H1 (cell line): ENCODE data around the gene DYNLT2.

Experiments
- CTCF ChIP-seq, 3 experiments: IDR thresholded peaks; 1 replicate in 2 of 3; 2 replicates in 1 of 3; pipeline versions ENCODE4 v1.5.1 to v1.6.1; 2011; ENCODE audit warnings: low read length in 3 of 3, mild to moderate bottlenecking in 3 of 3, inconsistent platforms in 2 of 3, low read depth in 1 of 3, moderate library complexity in 1 of 3; ENCODE audit not compliant: insufficient read depth in 1 of 3; ENCODE audit errors: control extremely low read depth in 1 of 3
- EZH2 ChIP-seq: fragments of 200-600 bp; sonication (generic); IDR thresholded peaks from 2 replicates; pipeline ENCODE4 v1.7.1; 2012; ENCODE audit warnings: low read depth, mild to moderate bottlenecking, moderate library complexity, low read length, inconsistent platforms; ENCODE audit not compliant: severe bottlenecking
- POLR2A ChIP-seq, 2 experiments: IDR thresholded peaks; 1 replicate in 1 of 2; 2 replicates in 1 of 2; pipeline ENCODE4 v1.6.1; 2011; ENCODE audit warnings: low read depth in 2 of 2, low read length in 2 of 2, mild to moderate bottlenecking in 2 of 2; ENCODE audit errors: control extremely low read depth in 1 of 2
- RAD21 ChIP-seq, 2 experiments: IDR thresholded peaks in 1 of 2; conservative IDR thresholded peaks in 1 of 2; 2 replicates each; pipeline ENCODE4 v1.6.1; 2011; ENCODE audit warnings: low read depth in 2 of 2, low read length in 2 of 2, improper control_type of control experiment in 1 of 2, inconsistent platforms in 1 of 2, mild to moderate bottlenecking in 1 of 2, moderate library complexity in 1 of 2

- TF ChIP-seq CTCF (IDR thresholded peaks at IDR 0.05; ENCODE audit: control extremely low read depth in 1 of 3, insufficient read depth in 1 of 3, low read depth in 1 of 3, low read length in 3 of 3): no peak
- no peak for TF ChIP-seq POLR2A (IDR thresholded peaks at IDR 0.05; ENCODE audit: control extremely low read depth in 1 of 2, low read depth in 2 of 2, low read length in 2 of 2)
- TF ChIP-seq EZH2: no peak
- TF ChIP-seq RAD21 (IDR thresholded peaks at IDR 0.05 in 1 of 2, conservative IDR thresholded peaks at IDR 0.05 in 1 of 2; ENCODE audit: low read depth in 2 of 2, low read length in 2 of 2): no peak
Observed at GRCh38 chr6:169726049-169726400, 25.3 kb downstream of the DYNLT2 start.
